Transverse colon (tissue), 4 donors: Measurements from ENCODE around the gene FBXO34. TPM values are rescaled to one million over a fixed set of nuclear protein-coding genes. Genes with fewer than 3 reads are reported as not detected.

Experiments used
- DNase-seq: peaks from one replicate; pipeline ENCODE4 v3.0.0-alpha.2; 2019
- H3K27ac ChIP-seq, 4 donors: fragments of 200-600 bp; sonication (generic); 2 replicates each; pipeline ENCODE4 v1.5.1; 2016 to 2018; ENCODE audit warnings: inconsistent platforms in 4 of 4
- H3K27me3 ChIP-seq: fragments of 200-600 bp; sonication (generic); 2 replicates; pipeline ENCODE4 v1.5.1; 2017; ENCODE audit warnings: inconsistent platforms
- H3K36me3 ChIP-seq, 4 donors: fragments of 200-600 bp; sonication (generic); 2 replicates each; pipeline ENCODE4 v1.5.1; 2017 to 2019; ENCODE audit warnings: inconsistent platforms in 4 of 4
- H3K4me1 ChIP-seq, 4 donors: fragments of 200-600 bp; sonication (generic); 2 replicates each; pipeline ENCODE4 v1.5.1; 2017 to 2020; ENCODE audit warnings: inconsistent platforms in 4 of 4
- H3K4me3 ChIP-seq, 4 donors: fragments of 200-600 bp; sonication (generic); 1 replicate in 1 of 4; 2 replicates in 3 of 4; pipeline versions ENCODE4 v1.5.1 to v1.6.1; 2017 to 2019; ENCODE audit warnings: inconsistent platforms in 4 of 4
- H3K9me3 ChIP-seq, 2 donors: fragments of 200-600 bp; sonication (generic); 2 replicates each; pipeline ENCODE4 v1.5.1; 2017 to 2019; ENCODE audit warnings: inconsistent platforms in 2 of 2
- CTCF ChIP-seq, 5 experiments: fragments of 200-600 bp in 3 of 5; fragments of 450-650 bp in 2 of 5; sonication (generic) in 3 of 5; IDR thresholded peaks; 1 replicate in 2 of 5; 2 replicates in 3 of 5; pipeline ENCODE4 v1.5.1; 2016 to 2017; ENCODE audit warnings: antibody characterized with exemption in 5 of 5, inconsistent platforms in 3 of 5, mild to moderate bottlenecking in 2 of 5, moderate library complexity in 1 of 5
- EP300 ChIP-seq: sonication (generic); formaldehyde crosslinking; IDR thresholded peaks from one replicate; pipeline ENCODE4 v1.6.1; 2017; ENCODE audit warnings: antibody characterized with exemption, low read depth
- POLR2A ChIP-seq: fragments of 450-650 bp; IDR thresholded peaks from one replicate; pipeline ENCODE4 v1.6.1; 2016; ENCODE audit warnings: antibody characterized with exemption, mild to moderate bottlenecking, moderate library complexity
- POLR2AphosphoS5 ChIP-seq, 3 donors: sonication (generic); formaldehyde crosslinking; IDR thresholded peaks; one replicate each; pipeline ENCODE4 v1.6.1; 2016; ENCODE audit warnings: antibody characterized with exemption in 3 of 3
- WGBS, 2 donors: methylation state at CpG; one replicate each; pipeline ENCODE4 v1.1.5; 2018; ENCODE audit warnings: low coverage in 1 of 2; 5-methylcytosine and 5-hydroxymethylcytosine counted together
- in situ Hi-C, 4 donors: fragments of 200-750 bp; cut with MboI; loops; one replicate each; pipeline versions ENCODE4 v1.15.0 to v1.15.1; 2017; ENCODE audit warnings: low sequenced_read_pairs in 3 of 4, low pct_ligation_motif_present in 1 of 4, low pct_unique_long_range_greater_than_20kb in 1 of 4
- intact Hi-C: fragments of 100-400 bp; cut with DNase I; formaldehyde crosslinking; loops from one replicate; pipeline ENCODE4 v1.15.1; 2023; ENCODE audit warnings: low total_unique reads
- total RNA-seq, 4 donors: library from RNA; depleted of rRNA; stranded (reverse); fragments of >200 nt; gene quantifications; one replicate each; pipeline ENCODE4 v1.1.0, GENCODE V29; 2016

The FBXO34 gene
- total RNA-seq, 4 donors from 2014 or later, result 34.2 to 129 (median 99.4) TPM

GRCh38 chr14:55374771-55375170 lies 103.5 kb downstream of the FBXO34 start:
- Histone ChIP-seq H3K4me3 (no peak overlapping the region), H3K27me3 (no peaks in the 10 kb centered on the region), H3K4me1 (peaks cover 0 to 11% (median 0%) of the 10 kb centered on the region in 4 donors), H3K9me3 (no peaks in the 10 kb centered on the region), H3K36me3 (peaks cover 0 to 34% (median 12%) of the 10 kb centered on the region in 4 donors), H3K27ac (peak overlapping the region in 1 of 4 donors; percentile 11)
- intact Hi-C loops, result no loop called here
- TF ChIP-seq POLR2A (no peak), EP300 (no peak), CTCF (IDR thresholded peaks at IDR 0.05) (no peak), POLR2AphosphoS5 (IDR thresholded peaks at IDR 0.05) (no peak)
- in situ Hi-C loops, result loop anchor here in 1 of 4 donors (25.0 kb wide), 1 partner anchor 112 kb away; the partner anchor contains the start of gene FBXO34
- DNase-seq, result no peak
- WGBS, 2 donors, result 80 to 85% methylated on average over 4 of the region's 4 CpGs

- Histone ChIP-seq H3K4me1 (peaks cover 0 to 11% (median 0%) of the 10 kb centered on the region in 4 donors), H3K27me3 (no peaks in the 10 kb centered on the region), H3K4me3 (no peak overlapping the region), H3K27ac (no peak overlapping the region), H3K9me3 (no peaks in the 10 kb centered on the region), H3K36me3 (peaks cover 0 to 48% (median 19%) of the 10 kb centered on the region in 4 donors)
- DNase-seq, result no peak
- in situ Hi-C loops, result no loop called here
- no peak for TF ChIP-seq CTCF (IDR thresholded peaks at IDR 0.05)
- TF ChIP-seq EP300, result no peak
- no peak for TF ChIP-seq POLR2AphosphoS5 (IDR thresholded peaks at IDR 0.05)
- no peak for TF ChIP-seq POLR2A
- intact Hi-C loops, result no loop called here
- WGBS, 2 donors, result 94 to 96% methylated on average over 5 of the region's 5 CpGs
Observed at GRCh38 chr14:55377236-55377635, 106.0 kb downstream of the FBXO34 start.

GRCh38 chr14:55381040-55381439 lies 109.8 kb downstream of the FBXO34 start:
- DNase-seq, result no peak
- Histone ChIP-seq H3K9me3 (no peaks in the 10 kb centered on the region), H3K4me3 (no peak overlapping the region), H3K27ac (no peak overlapping the region), H3K4me1 (peaks cover 0 to 15% (median 6%) of the 10 kb centered on the region in 4 donors), H3K27me3 (no peaks in the 10 kb centered on the region), H3K36me3 (peaks cover 0 to 42% (median 19%) of the 10 kb centered on the region in 4 donors)
- in situ Hi-C loops (no loop called here), intact Hi-C loops (no loop called here)
- TF ChIP-seq CTCF (IDR thresholded peaks at IDR 0.05), result no peak
- TF ChIP-seq EP300, result no peak
- TF ChIP-seq POLR2AphosphoS5 (IDR thresholded peaks at IDR 0.05), result no peak
- WGBS, 2 donors, result 85 to 86% methylated on average over 5 of the region's 5 CpGs

- in situ Hi-C loops, result no loop called here
- intact Hi-C loops, result no loop called here
- 88% methylated on average over 2 of the region's 2 CpGs; no CpG with 5 or more reads in 1 of the 2 donors for WGBS, 2 donors
Observed at GRCh38 chr14:55381561-55381960, 110.3 kb downstream of the FBXO34 start.

More at GRCh38 chr14:55381561-55381960, 110.3 kb downstream of the FBXO34 start:
- Histone ChIP-seq H3K4me1 (peaks cover 0 to 19% (median 6%) of the 10 kb centered on the region in 4 donors), H3K27ac (no peak overlapping the region), H3K9me3 (no peaks in the 10 kb centered on the region), H3K36me3 (peaks cover 0 to 37% (median 16%) of the 10 kb centered on the region in 4 donors), H3K27me3 (no peaks in the 10 kb centered on the region), H3K4me3 (no peak overlapping the region)
- TF ChIP-seq POLR2A (no peak), CTCF (IDR thresholded peaks at IDR 0.05) (no peak), POLR2AphosphoS5 (IDR thresholded peaks at IDR 0.05) (no peak), EP300 (no peak)
- no peak for DNase-seq
